Cardiac muscle cell (in vitro differentiated cells and primary cell): ENCODE measurements around the gene DLEU7. TPM values are rescaled to one million over a fixed set of nuclear protein-coding genes. Genes with fewer than 3 reads are reported as not detected.
A peak's percentile ranks its signal among the peaks of the same experiment; 100 is the strongest.

Source experiments
- DNase-seq, 2 donors: peaks; one replicate each; pipeline versions ENCODE4 v3.0.0 to v3.0.0-alpha.2; 2010 to 2017; ENCODE audit warnings: low read depth in 1 of 2, low spot score in 1 of 2
- H3K27ac ChIP-seq: fragments of 200-600 bp; sonication (generic); 2 replicates; pipeline ENCODE4 v1.5.1; 2016
- H3K27me3 ChIP-seq: fragments of 200-600 bp; sonication (generic); 2 replicates; pipeline ENCODE4 v1.6.0; 2016; ENCODE audit warnings: control low read depth
- H3K36me3 ChIP-seq: fragments of 200-600 bp; sonication (generic); 2 replicates; pipeline ENCODE4 v1.5.1; 2016; ENCODE audit warnings: control low read depth
- H3K4me1 ChIP-seq: fragments of 200-600 bp; sonication (generic); 2 replicates; pipeline ENCODE4 v1.8.1; 2017; ENCODE audit warnings: low read depth, mild to moderate bottlenecking, mixed run types
- H3K4me3 ChIP-seq: fragments of 200-600 bp; sonication (generic); 2 replicates; pipeline ENCODE4 v1.5.1; 2016; ENCODE audit warnings: mild to moderate bottlenecking
- H3K9me3 ChIP-seq: fragments of 200-600 bp; sonication (generic); 2 replicates; pipeline ENCODE4 v1.5.1; 2017; ENCODE audit warnings: low read depth, mild to moderate bottlenecking, control low read depth
- polyA plus RNA-seq: library from polyadenylated mRNA; unstranded; fragments of >200 nt; fragmentation: Nextera tagmentation; extraction: Ambion mirVana; gene quantifications from 2 replicates; pipeline ENCODE4 v1.2.1, GENCODE V29; 2016
- total RNA-seq: library from RNA; depleted of rRNA; stranded (reverse); fragments of >200 nt; gene quantifications from 2 replicates; pipeline ENCODE4 v1.2.3, GENCODE V29; 2016
- TF ChIP-seq, protein P1 (sequence below): IDR thresholded peaks from 2 replicates; pipeline ENCODE4 v1.5.1; 2012; ENCODE audit warnings: low read depth, mild to moderate bottlenecking, low read length

Gene DLEU7
- total RNA-seq = not detected in 2 replicates
- not detected in 2 replicates for polyA plus RNA-seq

DNA sequence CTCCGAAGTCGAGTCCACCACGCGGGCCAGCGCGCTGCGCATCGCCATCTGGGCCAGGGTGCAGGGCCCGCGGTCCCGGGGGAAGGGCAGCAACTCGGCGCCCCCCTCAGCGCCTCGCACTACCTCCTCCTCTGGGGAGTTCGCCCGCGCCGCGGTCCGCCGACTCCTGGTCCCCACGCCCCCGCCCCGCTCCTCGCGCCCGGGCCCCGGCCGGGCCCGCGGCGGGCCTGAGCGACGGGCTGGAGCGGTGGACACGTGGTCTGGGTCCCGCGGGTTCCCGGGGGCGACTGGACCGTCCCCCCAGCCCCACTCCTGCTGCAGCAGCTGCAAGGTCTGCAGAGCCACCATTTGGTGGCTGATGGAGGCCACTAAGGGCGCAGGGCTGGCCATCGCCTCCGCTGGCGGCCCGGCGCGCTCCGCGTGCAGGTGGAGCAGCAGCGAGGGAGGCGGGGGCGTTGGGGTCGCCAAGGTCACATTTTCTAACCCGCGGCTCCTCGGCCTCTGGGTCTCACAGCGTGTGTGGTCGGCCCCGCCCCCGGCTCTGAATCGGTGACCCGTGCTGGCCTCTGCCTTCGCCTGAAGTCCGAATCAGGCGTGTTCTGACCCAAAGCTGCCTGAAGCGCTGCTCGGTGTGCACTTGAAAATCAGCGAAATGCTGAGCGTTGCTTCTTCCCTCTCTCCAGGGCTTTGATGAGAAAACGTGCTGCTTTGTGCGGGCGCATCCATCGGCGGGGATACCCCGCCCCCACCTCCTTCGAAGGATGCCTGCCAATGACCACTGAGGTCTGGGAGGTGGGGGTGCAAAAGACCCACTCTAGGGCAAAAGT lies at the start of gene DLEU7:
DLEU7 (minus strand) TSS at position 436 of the 827 bp plus-strand sequence; CDS start at position 390, 46 bp downstream.
- peaks cover 54% of the 10 kb centered on the region for H3K27me3 ChIP-seq
- no peaks in the 10 kb centered on the region for H3K9me3 ChIP-seq
- TF ChIP-seq, protein P1, sequence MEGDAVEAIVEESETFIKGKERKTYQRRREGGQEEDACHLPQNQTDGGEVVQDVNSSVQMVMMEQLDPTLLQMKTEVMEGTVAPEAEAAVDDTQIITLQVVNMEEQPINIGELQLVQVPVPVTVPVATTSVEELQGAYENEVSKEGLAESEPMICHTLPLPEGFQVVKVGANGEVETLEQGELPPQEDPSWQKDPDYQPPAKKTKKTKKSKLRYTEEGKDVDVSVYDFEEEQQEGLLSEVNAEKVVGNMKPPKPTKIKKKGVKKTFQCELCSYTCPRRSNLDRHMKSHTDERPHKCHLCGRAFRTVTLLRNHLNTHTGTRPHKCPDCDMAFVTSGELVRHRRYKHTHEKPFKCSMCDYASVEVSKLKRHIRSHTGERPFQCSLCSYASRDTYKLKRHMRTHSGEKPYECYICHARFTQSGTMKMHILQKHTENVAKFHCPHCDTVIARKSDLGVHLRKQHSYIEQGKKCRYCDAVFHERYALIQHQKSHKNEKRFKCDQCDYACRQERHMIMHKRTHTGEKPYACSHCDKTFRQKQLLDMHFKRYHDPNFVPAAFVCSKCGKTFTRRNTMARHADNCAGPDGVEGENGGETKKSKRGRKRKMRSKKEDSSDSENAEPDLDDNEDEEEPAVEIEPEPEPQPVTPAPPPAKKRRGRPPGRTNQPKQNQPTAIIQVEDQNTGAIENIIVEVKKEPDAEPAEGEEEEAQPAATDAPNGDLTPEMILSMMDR = no peak
- H3K36me3 ChIP-seq = no peaks in the 10 kb centered on the region
- peak within 1 kb of the TSS; percentile 31 for H3K4me3 ChIP-seq
- DNase-seq = peak in 1 of 2 donors; percentile 23
- H3K4me1 ChIP-seq = no peaks in the 10 kb centered on the region
- H3K27ac ChIP-seq = no peak within 1 kb of the TSS

DNA sequence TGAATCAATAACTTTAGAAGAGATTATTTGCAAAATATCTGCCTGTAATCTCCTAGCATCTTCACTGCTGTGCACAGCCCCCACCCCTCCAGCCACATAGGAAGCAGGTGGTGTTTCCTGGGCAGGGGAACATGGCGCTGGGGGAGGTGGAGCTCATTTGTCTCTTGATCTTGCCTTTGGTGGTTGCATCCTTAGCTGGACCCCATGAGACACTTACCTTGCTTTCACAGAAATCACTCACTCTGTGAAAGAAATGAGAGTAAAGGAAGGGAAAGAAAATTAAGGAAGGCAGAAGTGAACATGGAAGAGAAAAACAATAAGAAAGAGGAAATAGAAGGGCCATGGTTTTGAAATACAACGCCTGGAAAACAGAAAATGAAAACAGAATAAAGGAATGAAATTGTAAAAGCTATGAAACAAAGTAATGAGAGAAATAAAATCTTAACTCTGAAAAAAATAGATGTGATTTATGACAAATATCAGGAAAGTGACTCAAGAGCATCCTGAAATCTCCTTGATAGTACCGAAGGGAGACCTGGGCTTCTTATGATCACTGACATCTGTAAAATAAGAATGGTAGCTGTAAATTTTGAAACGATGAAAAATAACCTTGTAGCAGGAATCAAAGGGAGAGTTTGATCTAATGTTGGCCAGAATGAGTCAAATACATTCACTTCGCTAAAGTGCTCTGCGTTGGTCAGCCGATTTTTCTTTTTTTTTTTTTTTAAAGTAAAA lies 48.9 kb upstream of the DLEU7 start:
- H3K9me3 ChIP-seq = no peaks in the 10 kb centered on the region
- H3K27me3 ChIP-seq = no peaks in the 10 kb centered on the region
- TF ChIP-seq, protein P1 = no peak
- H3K36me3 ChIP-seq = no peaks in the 10 kb centered on the region
- no peak overlapping the region for H3K4me3 ChIP-seq
- H3K27ac ChIP-seq = no peak overlapping the region
- no peak for DNase-seq
- peaks cover 10% of the 10 kb centered on the region for H3K4me1 ChIP-seq

DNA sequence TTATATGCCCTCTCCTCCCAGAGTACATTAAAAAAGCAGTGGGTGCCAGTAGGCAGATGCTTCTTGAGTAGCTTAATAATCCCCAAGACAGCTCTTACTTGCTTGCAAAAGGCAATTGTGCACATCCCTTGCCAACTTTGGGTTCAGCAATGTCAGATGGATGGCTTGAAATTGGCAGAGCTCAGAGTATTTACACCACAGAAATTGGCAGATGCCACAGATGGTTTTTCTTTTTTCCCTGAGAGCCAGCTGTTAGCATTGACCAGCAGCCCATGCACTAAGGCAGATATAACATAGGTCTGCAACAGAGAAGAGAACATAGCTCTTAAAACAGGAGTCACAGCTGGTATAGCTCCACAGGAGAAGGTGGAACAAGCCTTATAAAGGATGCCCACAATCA lies 47.7 kb upstream of the DLEU7 start:
- no peaks in the 10 kb centered on the region for H3K36me3 ChIP-seq
- no peak for DNase-seq
- no peak overlapping the region for H3K4me3 ChIP-seq
- peaks cover 10% of the 10 kb centered on the region for H3K4me1 ChIP-seq
- H3K9me3 ChIP-seq = no peaks in the 10 kb centered on the region
- TF ChIP-seq, protein P1 = no peak
- no peaks in the 10 kb centered on the region for H3K27me3 ChIP-seq
- no peak overlapping the region for H3K27ac ChIP-seq

DNA sequence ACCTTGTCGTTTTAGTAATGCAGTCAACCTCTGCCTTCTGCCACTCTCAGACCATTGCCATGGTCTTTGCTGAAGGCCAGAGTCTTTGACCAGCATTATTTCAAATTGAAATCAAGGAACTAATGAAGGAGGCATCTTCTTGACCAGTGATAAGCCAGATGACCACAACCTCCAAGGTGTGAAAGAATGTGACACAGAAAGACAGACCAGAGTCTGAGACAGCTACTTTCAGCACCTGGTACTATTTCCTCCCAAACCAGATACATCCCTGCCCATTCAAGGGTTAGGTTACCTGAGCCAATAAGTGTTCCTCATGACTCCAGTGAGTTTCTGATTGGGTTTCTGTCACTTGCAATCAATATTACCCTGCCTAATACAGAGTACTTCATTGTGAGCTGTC lies 45.8 kb upstream of the DLEU7 start:
- TF ChIP-seq, protein P1 = no peak
- Histone ChIP-seq H3K4me1 (peaks cover 6% of the 10 kb centered on the region), H3K4me3 (no peak overlapping the region), H3K36me3 (no peaks in the 10 kb centered on the region), H3K9me3 (no peaks in the 10 kb centered on the region), H3K27me3 (no peaks in the 10 kb centered on the region), H3K27ac (no peak overlapping the region)
- DNase-seq = no peak

DNA sequence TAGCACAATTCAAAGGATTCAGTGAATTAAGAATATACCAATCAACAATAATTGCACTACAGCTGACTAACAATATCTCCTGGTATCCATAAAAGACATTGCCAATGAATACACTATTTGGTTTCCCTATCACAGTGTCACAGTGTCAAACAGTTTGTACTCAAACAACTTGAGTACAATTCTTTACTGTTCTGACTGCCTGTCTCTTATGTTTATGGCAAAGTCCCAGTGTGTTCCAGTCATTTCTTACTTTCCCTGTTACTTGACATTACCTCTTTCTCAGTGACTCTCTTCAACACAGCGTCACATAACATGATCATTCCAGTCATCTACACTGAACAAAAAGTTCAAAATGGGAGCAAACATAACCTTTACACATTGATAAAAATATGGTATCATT lies 44.9 kb upstream of the DLEU7 start:
- H3K9me3 ChIP-seq = no peaks in the 10 kb centered on the region
- no peaks in the 10 kb centered on the region for H3K36me3 ChIP-seq
- no peaks in the 10 kb centered on the region for H3K27me3 ChIP-seq
- H3K4me3 ChIP-seq = no peak overlapping the region
- H3K4me1 ChIP-seq = peaks cover 1% of the 10 kb centered on the region
- TF ChIP-seq, protein P1 = no peak
- no peak for DNase-seq
- H3K27ac ChIP-seq = no peak overlapping the region
